Naive thymus-derived CD8-positive, alpha-beta T cell (primary cell): ENCODE data around the gene ADIPOR1. TPM values are rescaled to one million over a fixed set of nuclear protein-coding genes. Genes with fewer than 3 reads are reported as not detected.
"Not testable (repeated sequence)": the region's sequence is repeated elsewhere in the genome, so short reads cannot be mapped to it uniquely, and the experiment has no call there.

Experiments
- ATAC-seq, 2 donors: fragments of 150-1000 bp; cut with Tn5 transposase in 1 of 2; sonication (Bioruptor Pico), chemical (Tn5 transposase) in 1 of 2; 1 replicate in 1 of 2; 2 replicates in 1 of 2; pipeline ENCODE4 v1.10.0; 2021; ENCODE audit warnings: mild to moderate bottlenecking in 2 of 2, moderate library complexity in 2 of 2
- POLR2A ChIA-PET: fragments of 350-600 bp; sonication (Branson Sonifier 250); formaldehyde crosslinking; loops from one replicate; lab custom pipeline; 2021; ENCODE audit warnings: antibody characterized with exemption; lab: Charles Lee
- DNase-seq, 10 donors: peaks; one replicate each; pipeline versions ENCODE4 v3.0.0 to v3.0.0-alpha.2; 2020 to 2022
- H3K27ac Mint-ChIP-seq, 10 donors: one replicate each; pipeline ENCODE4 v1.8.0; 2020 to 2022; ENCODE audit warnings: mild to moderate bottlenecking in 10 of 10, mixed read lengths in 10 of 10, moderate library complexity in 4 of 10, inconsistent platforms in 1 of 10
- H3K27me3 Mint-ChIP-seq, 5 donors: one replicate each; pipeline ENCODE4 v1.8.0; 2021 to 2022; ENCODE audit warnings: mixed read lengths in 5 of 5
- H3K36me3 Mint-ChIP-seq, 3 donors: one replicate each; pipeline ENCODE4 v1.8.0; 2020 to 2022; ENCODE audit warnings: mixed read lengths in 3 of 3, mild to moderate bottlenecking in 2 of 3, inconsistent platforms in 1 of 3
- H3K4me1 Mint-ChIP-seq, 4 donors: one replicate each; pipeline ENCODE4 v1.8.0; 2021 to 2022; ENCODE audit warnings: mixed read lengths in 4 of 4
- H3K4me3 Mint-ChIP-seq, 10 donors: one replicate each; pipeline ENCODE4 v1.8.0; 2020 to 2022; ENCODE audit warnings: mild to moderate bottlenecking in 10 of 10, mixed read lengths in 10 of 10, moderate library complexity in 6 of 10, inconsistent platforms in 1 of 10
- H3K9me3 Mint-ChIP-seq, 9 donors: one replicate each; pipeline ENCODE4 v1.8.0; 2020 to 2022; ENCODE audit warnings: mixed read lengths in 9 of 9, mild to moderate bottlenecking in 3 of 9, inconsistent platforms in 1 of 9, moderate library complexity in 1 of 9
- polyA plus RNA-seq, 3 donors: library from polyadenylated mRNA; unstranded; fragments of 300-500 nt; fragmentation: Illumina TruSeq; gene quantifications; one replicate each; pipeline ENCODE4 v1.2.3, GENCODE V29; 2021
- total RNA-seq, 8 experiments: library from RNA in 2 of 8; stranded (reverse) in 2 of 8; gene quantifications; one replicate each; pipeline ENCODE4 v1.2.3 and lab custom pipeline; 2021 to 2026

ADIPOR1 gene, protein sequence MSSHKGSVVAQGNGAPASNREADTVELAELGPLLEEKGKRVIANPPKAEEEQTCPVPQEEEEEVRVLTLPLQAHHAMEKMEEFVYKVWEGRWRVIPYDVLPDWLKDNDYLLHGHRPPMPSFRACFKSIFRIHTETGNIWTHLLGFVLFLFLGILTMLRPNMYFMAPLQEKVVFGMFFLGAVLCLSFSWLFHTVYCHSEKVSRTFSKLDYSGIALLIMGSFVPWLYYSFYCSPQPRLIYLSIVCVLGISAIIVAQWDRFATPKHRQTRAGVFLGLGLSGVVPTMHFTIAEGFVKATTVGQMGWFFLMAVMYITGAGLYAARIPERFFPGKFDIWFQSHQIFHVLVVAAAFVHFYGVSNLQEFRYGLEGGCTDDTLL
- 10 to 100 TPM; 51.9 to 58.8 TPM for total RNA-seq
- 10 to 100 TPM; 71.6 to 91.8 (median 73.2) TPM for polyA plus RNA-seq
- 75.2 to 106 (median 83.5) reads per million in 6 experiments for total RNA-seq (lab: John Stamatoyannopoulos, UW)

DNA sequence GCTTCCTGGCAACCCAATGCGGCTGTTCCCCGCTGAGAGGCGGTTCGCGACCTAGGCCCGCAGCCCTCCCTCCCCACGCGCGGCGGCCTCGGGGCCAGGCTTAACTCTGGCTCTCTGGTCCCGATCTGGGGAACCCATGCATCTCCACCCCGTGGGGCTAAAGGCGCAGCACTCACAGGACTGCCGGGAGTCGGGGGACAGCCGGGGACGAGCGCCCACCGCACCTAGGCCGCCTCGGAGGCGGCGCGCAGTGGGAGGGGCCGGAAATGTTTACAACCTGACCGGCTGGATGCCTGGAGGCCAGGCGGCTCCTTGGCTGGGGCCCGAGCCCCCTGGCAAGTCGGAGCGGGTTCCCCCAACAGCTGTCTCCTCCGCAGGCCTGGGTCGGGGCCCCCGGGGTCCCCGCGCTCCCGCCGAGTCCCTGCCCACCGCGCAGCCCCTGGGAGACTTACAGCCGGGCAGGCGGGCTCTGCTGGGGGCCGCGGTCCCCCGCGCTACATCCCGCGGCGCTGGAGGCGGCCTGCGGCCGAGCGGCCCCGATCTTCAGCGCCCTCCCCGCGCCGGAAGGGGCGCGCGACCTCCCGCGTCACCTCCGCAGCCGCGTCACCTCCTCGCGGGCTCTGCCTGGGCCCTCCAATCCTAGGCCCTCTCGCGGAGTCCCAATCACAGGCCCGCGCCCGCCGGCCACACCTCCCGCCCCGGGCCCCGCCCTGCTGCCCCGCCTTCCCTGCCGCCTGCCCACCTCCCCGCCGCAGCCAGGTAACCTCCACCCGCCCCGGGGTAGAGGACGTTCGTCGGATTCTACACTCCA, at the start of gene ADIPOR1:
TSS of gene ADIPOR1 (minus strand) at position 580 of the 811 bp plus-strand sequence. CDS start 7,242 bp downstream, outside the sequence.
- Mint-ChIP-seq H3K9me3 (no peaks in the 10 kb centered on the region), H3K4me1 (peaks cover 23 to 54% (median 51%) of the 10 kb centered on the region in 4 donors), H3K27ac (peak within 1 kb of the TSS; percentile 81 to 97 (median 96)), H3K4me3 (peak within 1 kb of the TSS; percentile 77 to 99 (median 92)), H3K27me3 (no peaks in the 10 kb centered on the region), H3K36me3 (peaks cover 0 to 14% (median 0%) of the 10 kb centered on the region in 3 donors)
- POLR2A ChIA-PET: interaction anchor here (0.6 to 1.0 kb wide), 2 partner anchors 10 to 55 kb away, joined by 3 to 5 read pairs; no protein-coding TSS in a partner anchor
- DNase-seq (peak; percentile 91 to 96 (median 94)), ATAC-seq (peak; percentile 94)

DNA sequence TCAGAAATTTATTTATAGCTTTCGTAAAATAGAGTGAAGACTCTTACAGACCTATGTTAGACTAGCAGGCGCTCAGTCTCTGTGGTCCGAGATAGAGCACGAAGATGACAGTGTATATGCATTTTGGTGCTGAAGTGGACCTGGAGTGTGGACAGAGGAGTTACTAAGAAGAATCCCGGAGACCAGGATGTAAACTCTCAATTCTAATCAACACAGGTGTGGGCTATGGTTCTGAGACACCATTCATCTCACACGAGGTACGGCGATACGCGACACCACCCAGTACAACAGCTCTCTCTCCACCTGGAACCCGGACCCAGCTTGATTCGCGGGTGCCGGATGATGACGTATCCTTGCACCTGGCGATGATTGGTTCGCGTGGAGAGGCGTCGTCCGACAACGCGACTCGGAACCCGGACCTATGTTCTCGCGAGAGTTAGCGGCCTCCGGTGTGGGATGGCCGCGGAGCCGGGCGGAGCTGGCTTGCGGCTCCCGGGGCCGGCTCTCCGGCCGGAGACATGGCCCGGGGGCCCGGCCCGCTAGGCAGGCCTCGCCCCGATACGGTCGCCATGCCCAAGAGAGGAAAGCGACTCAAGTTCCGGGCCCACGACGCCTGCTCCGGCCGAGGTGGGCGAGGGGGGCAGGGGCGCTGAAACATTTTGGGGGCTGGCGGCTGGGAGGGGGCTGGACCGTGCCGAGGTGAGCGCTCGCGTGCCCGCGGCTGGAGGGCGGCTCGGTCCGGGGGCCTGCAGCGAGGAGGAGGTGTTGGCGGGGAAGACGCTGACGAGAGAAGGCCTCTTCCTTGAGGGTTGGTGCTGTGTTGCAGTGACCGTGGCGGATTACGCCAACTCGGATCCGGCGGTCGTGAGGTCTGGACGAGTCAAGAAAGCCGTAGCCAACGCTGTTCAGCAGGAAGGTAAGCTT, 49.1 kb upstream of the ADIPOR1 start, which contains the start of gene TMEM183A:
TSS of gene TMEM183A (plus strand) at position 427 of the 924 bp plus-strand sequence. CDS start at position 519, 92 bp downstream.
- Mint-ChIP-seq H3K36me3 (peaks cover 5 to 37% (median 16%) of the 10 kb centered on the region in 3 donors), H3K27ac (peak within 1 kb of the TSS; percentile 94 to 99 (median 98)), H3K4me3 (peak within 1 kb of the TSS; percentile 78 to 98 (median 96)), H3K4me1 (peaks cover 16 to 47% (median 39%) of the 10 kb centered on the region in 4 donors), H3K9me3 (no peaks in the 10 kb centered on the region), H3K27me3 (peaks cover 0 to 1% (median 0%) of the 10 kb centered on the region in 5 donors)
- DNase-seq (peak; percentile 83 to 98 (median 94)), ATAC-seq (peak; percentile 92 to 93)
- POLR2A ChIA-PET: interaction anchor here (0.7 to 1.9 kb wide), 16 partner anchors 12 to 315 kb away, joined by 3 to 29 read pairs (median 5); partner anchors contain the start of genes KLHL12, PCAT6 and PPFIA4

DNA sequence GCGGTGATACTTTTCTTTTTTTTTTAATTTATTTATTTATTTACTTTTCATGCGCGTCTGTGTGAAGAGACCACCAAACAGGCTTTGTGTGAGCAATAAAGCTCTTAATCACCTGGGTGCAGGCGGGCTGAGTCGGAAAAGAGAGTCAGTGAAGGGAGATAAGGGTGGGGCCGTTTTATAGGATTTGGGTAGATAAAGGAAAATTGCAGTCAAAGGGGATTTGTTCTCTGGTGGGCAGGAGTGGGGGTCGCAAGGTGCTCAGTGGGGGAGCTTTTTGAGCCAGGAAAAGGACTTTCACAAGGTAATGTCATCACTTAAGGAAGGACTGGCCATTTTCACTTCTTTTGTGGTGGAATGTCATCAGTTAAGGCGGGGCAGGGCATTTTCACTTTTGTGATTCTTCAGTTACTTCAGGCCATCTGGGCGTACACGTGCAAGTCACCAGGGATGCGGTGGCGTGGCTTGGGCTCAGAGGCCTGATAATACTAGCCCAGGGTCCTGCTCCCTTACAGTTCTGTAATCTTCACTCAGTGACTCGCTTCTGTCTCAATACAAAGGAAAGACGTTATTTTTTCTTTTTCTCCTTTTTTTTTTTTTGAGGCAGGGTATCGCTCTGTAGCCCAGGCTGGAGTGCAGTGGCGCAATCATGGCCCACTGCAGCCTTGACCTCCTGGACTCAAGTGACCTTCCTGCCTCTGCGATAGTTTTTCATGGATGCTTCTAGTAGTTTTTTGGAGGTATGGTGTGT, 47.5 kb upstream of the ADIPOR1 start:
- not testable (repeated sequence) for ATAC-seq, H3K27me3 Mint-ChIP-seq, H3K9me3 Mint-ChIP-seq, DNase-seq
- Mint-ChIP-seq H3K27ac (peak overlapping the region; percentile 94 to 99 (median 98)), H3K4me1 (peaks cover 14 to 40% (median 34%) of the 10 kb centered on the region in 4 donors), H3K36me3 (peaks cover under 1 to 22% (median 8%) of the 10 kb centered on the region in 3 donors), H3K4me3 (peak overlapping the region; percentile 78 to 98 (median 96))
- POLR2A ChIA-PET: interaction anchor here (1.2 to 1.9 kb wide), 3 partner anchors 46 to 78 kb away, joined by 3 to 29 read pairs (median 5); partner anchors contain the start of gene KLHL12

- Mint-ChIP-seq H3K27ac (no peak overlapping the region), H3K4me1 (peaks cover 6 to 29% (median 25%) of the 10 kb centered on the region in 4 donors), H3K9me3 (no peaks in the 10 kb centered on the region), H3K4me3 (peak overlapping the region in 1 of 10 donors; percentile 14), H3K36me3 (peaks cover 0 to 2% (median 0%) of the 10 kb centered on the region in 3 donors), H3K27me3 (peaks cover 2 to 12% (median 5%) of the 10 kb centered on the region in 5 donors)
- ATAC-seq (no peak), DNase-seq (no peak)
- POLR2A ChIA-PET: no interaction called here
Observed at GRCh38 chr1:203002951-203003350, 44.8 kb upstream of the ADIPOR1 start.

DNA sequence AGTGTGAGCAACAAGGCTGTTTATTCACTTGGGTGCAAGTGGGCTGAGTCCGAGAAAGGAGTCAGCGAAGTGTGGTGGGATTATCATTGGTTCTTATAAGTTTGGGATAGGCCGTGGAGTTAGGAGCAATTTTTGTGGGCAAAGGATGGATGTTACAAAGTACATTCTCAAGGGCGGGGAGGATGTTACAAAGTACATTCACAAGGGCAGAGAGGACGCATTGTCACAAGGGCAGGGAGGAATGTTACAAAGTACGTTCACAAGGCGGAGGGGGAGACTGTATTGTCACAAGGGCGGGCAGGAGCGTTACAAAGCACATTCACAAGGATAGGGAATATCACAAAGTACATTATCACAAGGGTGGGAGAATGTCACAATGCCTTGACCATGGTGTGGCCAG, 43.9 kb upstream of the ADIPOR1 start:
- Mint-ChIP-seq H3K9me3 (no peaks in the 10 kb centered on the region), H3K4me1 (peaks cover 6 to 23% (median 18%) of the 10 kb centered on the region in 4 donors), H3K36me3 (no peaks in the 10 kb centered on the region), H3K4me3 (no peak overlapping the region), H3K27ac (no peak overlapping the region), H3K27me3 (peaks cover 2 to 18% (median 8%) of the 10 kb centered on the region in 5 donors)
- POLR2A ChIA-PET: no interaction called here
- no peak for DNase-seq
- no peak for ATAC-seq

DNA sequence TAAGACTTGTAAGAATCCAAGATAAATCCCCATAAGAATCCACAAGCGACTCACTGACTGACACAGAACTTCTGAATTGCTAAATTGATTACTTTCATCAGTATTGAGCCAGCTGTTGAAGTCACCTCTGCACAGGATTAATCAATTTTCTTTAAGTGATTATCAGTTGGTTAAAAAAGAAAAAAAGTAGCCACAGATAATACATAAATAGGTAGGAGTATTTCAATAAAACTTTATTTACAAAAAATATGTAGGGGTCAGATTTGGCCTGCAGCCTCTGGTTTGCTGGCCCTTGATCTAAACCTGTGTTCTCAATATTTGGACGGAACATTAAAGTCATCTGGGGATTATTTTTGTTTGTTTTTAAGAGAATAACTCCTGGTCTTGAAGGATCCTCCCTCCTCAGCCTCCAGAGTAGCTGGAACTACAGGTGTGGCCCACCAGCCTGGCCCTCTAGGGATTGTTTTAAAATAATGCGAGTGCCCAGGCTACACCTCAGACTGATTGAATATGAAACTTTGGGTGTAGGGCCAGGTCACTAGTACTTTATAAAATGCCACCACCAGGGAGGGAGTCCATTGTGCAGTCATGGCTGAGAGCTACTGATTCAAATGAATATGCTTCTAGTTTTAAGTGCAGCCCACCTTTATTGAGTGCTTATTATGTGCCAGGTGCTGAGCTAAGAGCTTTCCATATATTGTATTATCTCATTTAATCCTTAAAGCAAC, 42.3 kb upstream of the ADIPOR1 start:
- H3K36me3 Mint-ChIP-seq: no peaks in the 10 kb centered on the region
- peaks cover 2 to 25% (median 11%) of the 10 kb centered on the region in 5 donors for H3K27me3 Mint-ChIP-seq
- H3K27ac Mint-ChIP-seq: peak overlapping the region in 1 of 10 donors; percentile 46
- H3K4me1 Mint-ChIP-seq: peaks cover 0 to 10% (median 6%) of the 10 kb centered on the region in 4 donors
- no peak overlapping the region for H3K4me3 Mint-ChIP-seq
- ATAC-seq: no peak
- POLR2A ChIA-PET: interaction anchor here (1.5 kb wide), 1 partner anchor 73 kb away, joined by 4 read pairs; the partner anchor contains the start of gene KLHL12
- no peaks in the 10 kb centered on the region for H3K9me3 Mint-ChIP-seq
- no peak for DNase-seq

- peak; percentile 37 to 80 (median 66) for DNase-seq
- POLR2A ChIA-PET: interaction anchor here (1.3 to 1.5 kb wide), 2 partner anchors 31 to 72 kb away, joined by 3 to 4 read pairs; partner anchors contain the start of gene KLHL12
- Mint-ChIP-seq H3K27ac (peak overlapping the region in 6 of 10 donors; percentile 18 to 77 (median 45)), H3K36me3 (no peaks in the 10 kb centered on the region), H3K9me3 (no peaks in the 10 kb centered on the region), H3K4me1 (peaks cover 0 to 9% (median 6%) of the 10 kb centered on the region in 4 donors), H3K4me3 (peak overlapping the region; percentile 23 to 66 (median 45)), H3K27me3 (peaks cover 4 to 38% (median 21%) of the 10 kb centered on the region in 5 donors)
- peak; percentile 67 to 69 for ATAC-seq
Observed at GRCh38 chr1:202998836-202999750, 41.0 kb upstream of the ADIPOR1 start.

DNA sequence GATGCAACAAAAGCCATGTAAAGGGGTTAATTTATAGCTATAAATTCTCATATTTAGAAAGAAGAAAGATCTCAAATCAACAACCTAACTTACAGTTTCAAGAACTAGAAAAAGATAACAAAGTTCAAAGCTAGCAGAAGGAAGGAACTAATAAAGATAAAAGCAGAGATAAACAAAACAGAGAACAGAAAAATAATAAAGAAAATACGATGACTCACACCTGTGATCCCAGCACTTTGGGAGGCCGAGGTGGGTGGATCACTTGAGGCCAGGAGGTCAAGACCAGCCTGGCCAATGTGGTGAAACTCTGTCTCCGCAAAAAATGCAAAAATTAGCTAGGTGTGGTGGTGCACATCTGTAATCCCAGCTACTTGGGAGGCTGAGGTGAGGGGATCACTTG, 36.6 kb upstream of the ADIPOR1 start:
- ATAC-seq: no peak
- no peak overlapping the region for H3K4me3 Mint-ChIP-seq
- POLR2A ChIA-PET: interaction anchor here (1.4 kb wide), 1 partner anchor 12 kb away, joined by 3 read pairs; the partner anchor contains the start of gene TMEM183A
- H3K9me3 Mint-ChIP-seq: peaks cover 0 to 8% (median 0%) of the 10 kb centered on the region in 9 donors
- H3K4me1 Mint-ChIP-seq: peaks cover 0 to 22% (median 6%) of the 10 kb centered on the region in 4 donors
- H3K27me3 Mint-ChIP-seq: peaks cover 7 to 58% (median 32%) of the 10 kb centered on the region in 5 donors
- no peaks in the 10 kb centered on the region for H3K36me3 Mint-ChIP-seq
- H3K27ac Mint-ChIP-seq: no peak overlapping the region
- DNase-seq: no peak

GRCh38 chr1:202991112-202991511, 33.0 kb upstream of the ADIPOR1 start:
- DNase-seq (no peak), ATAC-seq (no peak)
- no peak overlapping the region for H3K4me3 Mint-ChIP-seq
- peaks cover 0 to 26% (median 0%) of the 10 kb centered on the region in 4 donors for H3K4me1 Mint-ChIP-seq
- POLR2A ChIA-PET: no interaction called here
- H3K9me3 Mint-ChIP-seq: peaks cover 0 to 8% (median 0%) of the 10 kb centered on the region in 9 donors
- H3K27me3 Mint-ChIP-seq: peaks cover 5 to 40% (median 31%) of the 10 kb centered on the region in 5 donors
- no peaks in the 10 kb centered on the region for H3K36me3 Mint-ChIP-seq
- no peak overlapping the region for H3K27ac Mint-ChIP-seq
